ENCODE measurements around the gene EEF1A1.

DNA sequence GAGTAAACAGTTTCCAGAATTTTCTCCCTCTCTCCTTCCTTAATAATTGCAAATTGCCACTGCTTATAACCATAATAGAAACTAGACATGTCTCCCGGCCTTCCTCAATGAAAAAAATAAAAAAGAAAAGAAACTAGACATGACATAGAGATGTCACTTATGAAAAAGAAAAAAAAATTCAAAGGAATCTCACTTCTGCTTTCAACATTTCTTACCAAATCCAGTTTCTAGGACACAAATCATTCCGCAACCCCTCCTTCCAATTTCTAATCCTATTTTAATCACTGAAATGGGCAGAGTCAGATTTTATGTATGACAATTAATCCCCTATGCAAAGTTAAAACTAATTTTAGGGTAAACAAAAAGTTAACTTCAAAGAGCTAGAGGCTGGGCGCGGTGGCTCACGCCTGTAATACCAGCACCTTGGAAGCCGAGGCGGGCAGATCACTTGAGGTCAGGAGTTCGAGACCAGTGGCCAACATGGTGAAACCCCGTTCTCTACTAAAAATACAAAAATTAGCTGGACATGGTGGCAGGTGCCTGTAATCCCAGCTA is 40.1 kb upstream of the EEF1A1 start:
- no peak for TF ChIP-seq YY1 (IDR thresholded peaks at IDR 0.05; ENCODE audit: low read depth)
- TF ChIP-seq TEAD4 (IDR thresholded peaks at IDR 0.05): no peak
- TF ChIP-seq CREB1 (IDR thresholded peaks at IDR 0.05; ENCODE audit: low read depth): no peak

Data from Ishikawa (cell line).